ENCODE data around the gene THAP6.

Gene THAP6

GRCh38 chr4:75484190-75484589 is 30.1 kb upstream of the THAP6 start:
- no peaks in the 10 kb centered on the region; the same call in 1 of the 2 replicates for H3K36me3 ChIP-seq (ENCODE audit: insufficient read depth)
- no peak overlapping the region for H3K4me3 ChIP-seq (IDR thresholded peaks at IDR 0.05; ENCODE audit: insufficient read depth, low read depth, low read length)

DNA sequence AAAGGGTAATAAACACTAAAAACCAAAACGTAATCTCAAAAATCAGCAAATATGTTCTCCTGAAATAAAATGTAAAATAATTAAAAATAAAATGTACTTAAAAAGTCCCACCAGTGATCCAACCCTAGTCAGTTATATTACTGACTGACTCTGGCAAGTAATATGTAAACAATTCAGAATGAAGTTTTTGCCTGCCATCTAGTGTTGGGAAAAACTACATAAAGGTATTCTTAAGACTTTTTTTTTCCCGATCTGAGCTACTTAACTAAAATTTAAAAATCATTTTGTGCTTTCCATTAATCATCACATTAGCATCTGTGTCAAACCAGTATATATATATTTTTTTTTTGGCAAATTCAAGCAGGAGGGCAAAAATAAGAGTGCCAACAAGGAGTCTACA is 24.1 kb upstream of the THAP6 start:
- Histone ChIP-seq H3K4me1 (ENCODE audit: low read depth, poor library complexity, severe bottlenecking) (peaks cover 11% of the 10 kb centered on the region), H3K4me2 (no peak overlapping the region), H4K20me1 (ENCODE audit: insufficient read depth) (no peaks in the 10 kb centered on the region), H3K27me3 (ENCODE audit: insufficient read depth, low read depth) (no peaks in the 10 kb centered on the region), H3K79me2 (ENCODE audit: insufficient read depth, low read depth) (no peaks in the 10 kb centered on the region), H3K27ac (no peak overlapping the region), H3K36me3 (ENCODE audit: insufficient read depth) (no peaks in the 10 kb centered on the region; the same call in 1 of the 2 replicates), H2AFZ (ENCODE audit: low read depth) (no peak overlapping the region), H3K9ac (no peak overlapping the region), H3K4me3 (IDR thresholded peaks at IDR 0.05; ENCODE audit: insufficient read depth, low read depth, low read length) (no peak overlapping the region)
- TF ChIP-seq, protein P1, sequence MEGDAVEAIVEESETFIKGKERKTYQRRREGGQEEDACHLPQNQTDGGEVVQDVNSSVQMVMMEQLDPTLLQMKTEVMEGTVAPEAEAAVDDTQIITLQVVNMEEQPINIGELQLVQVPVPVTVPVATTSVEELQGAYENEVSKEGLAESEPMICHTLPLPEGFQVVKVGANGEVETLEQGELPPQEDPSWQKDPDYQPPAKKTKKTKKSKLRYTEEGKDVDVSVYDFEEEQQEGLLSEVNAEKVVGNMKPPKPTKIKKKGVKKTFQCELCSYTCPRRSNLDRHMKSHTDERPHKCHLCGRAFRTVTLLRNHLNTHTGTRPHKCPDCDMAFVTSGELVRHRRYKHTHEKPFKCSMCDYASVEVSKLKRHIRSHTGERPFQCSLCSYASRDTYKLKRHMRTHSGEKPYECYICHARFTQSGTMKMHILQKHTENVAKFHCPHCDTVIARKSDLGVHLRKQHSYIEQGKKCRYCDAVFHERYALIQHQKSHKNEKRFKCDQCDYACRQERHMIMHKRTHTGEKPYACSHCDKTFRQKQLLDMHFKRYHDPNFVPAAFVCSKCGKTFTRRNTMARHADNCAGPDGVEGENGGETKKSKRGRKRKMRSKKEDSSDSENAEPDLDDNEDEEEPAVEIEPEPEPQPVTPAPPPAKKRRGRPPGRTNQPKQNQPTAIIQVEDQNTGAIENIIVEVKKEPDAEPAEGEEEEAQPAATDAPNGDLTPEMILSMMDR (conservative IDR thresholded peaks at IDR 0.05; ENCODE audit: low read depth, low read length) = no peak; the same call in 1 of the 2 replicates

More at GRCh38 chr4:75484190-75484589, 30.1 kb upstream of the THAP6 start:
- Histone ChIP-seq H3K4me1 (ENCODE audit: low read depth, poor library complexity, severe bottlenecking) (no peaks in the 10 kb centered on the region), H3K4me2 (no peak overlapping the region), H3K27me3 (ENCODE audit: insufficient read depth, low read depth) (no peaks in the 10 kb centered on the region), H3K9ac (no peak overlapping the region), H3K79me2 (ENCODE audit: insufficient read depth, low read depth) (no peaks in the 10 kb centered on the region), H2AFZ (ENCODE audit: low read depth) (no peak overlapping the region), H3K27ac (no peak overlapping the region), H4K20me1 (ENCODE audit: insufficient read depth) (no peaks in the 10 kb centered on the region)
- TF ChIP-seq, protein P1 (conservative IDR thresholded peaks at IDR 0.05; ENCODE audit: low read depth, low read length) = no peak

GRCh38 chr4:75494563-75494962 is 19.7 kb upstream of the THAP6 start:
- 0 out of 2 replicates have a peak, but pooled peaks cover 3% of the 10 kb centered on the region for H3K36me3 ChIP-seq (ENCODE audit: insufficient read depth)
- H2AFZ ChIP-seq (ENCODE audit: low read depth) = no peak overlapping the region
- H3K4me1 ChIP-seq (ENCODE audit: low read depth, poor library complexity, severe bottlenecking) = peaks cover 32% of the 10 kb centered on the region
- H3K27me3 ChIP-seq (ENCODE audit: insufficient read depth, low read depth) = no peaks in the 10 kb centered on the region
- no peaks in the 10 kb centered on the region for H4K20me1 ChIP-seq (ENCODE audit: insufficient read depth)
- peak overlapping the region; percentile 31 for H3K4me2 ChIP-seq
- H3K9ac ChIP-seq = no peak overlapping the region
- peaks cover 9% of the 10 kb centered on the region; the same call in 1 of the 2 replicates for H3K79me2 ChIP-seq (ENCODE audit: insufficient read depth, low read depth)
- TF ChIP-seq, protein P1 (conservative IDR thresholded peaks at IDR 0.05; ENCODE audit: low read depth, low read length) = no peak
- no peak overlapping the region for H3K4me3 ChIP-seq (IDR thresholded peaks at IDR 0.05; ENCODE audit: insufficient read depth, low read depth, low read length)
- H3K27ac ChIP-seq = no peak overlapping the region

- Histone ChIP-seq H3K79me2 (ENCODE audit: insufficient read depth, low read depth) (peaks cover 9% of the 10 kb centered on the region; the same call in 1 of the 2 replicates), H3K4me2 (no peak overlapping the region; the same call in 1 of the 2 replicates), H3K27me3 (ENCODE audit: insufficient read depth, low read depth) (no peaks in the 10 kb centered on the region), H3K36me3 (ENCODE audit: insufficient read depth) (0 out of 2 replicates have a peak, but pooled peaks cover 4% of the 10 kb centered on the region), H3K4me1 (ENCODE audit: low read depth, poor library complexity, severe bottlenecking) (peaks cover 32% of the 10 kb centered on the region), H3K9ac (no peak overlapping the region), H3K27ac (no peak overlapping the region), H2AFZ (ENCODE audit: low read depth) (no peak overlapping the region), H3K4me3 (IDR thresholded peaks at IDR 0.05; ENCODE audit: insufficient read depth, low read depth, low read length) (no peak overlapping the region), H4K20me1 (ENCODE audit: insufficient read depth) (no peaks in the 10 kb centered on the region)
- TF ChIP-seq, protein P1 (conservative IDR thresholded peaks at IDR 0.05; ENCODE audit: low read depth, low read length) = no peak
Observed at GRCh38 chr4:75495476-75495875, 18.8 kb upstream of the THAP6 start.
